ENCODE measurements around the gene SBF2. TPM values are rescaled to one million over a fixed set of nuclear protein-coding genes. Genes with fewer than 3 reads are reported as not detected.

SBF2 gene
- total RNA-seq, 1 donor: 61.2 TPM

DNA sequence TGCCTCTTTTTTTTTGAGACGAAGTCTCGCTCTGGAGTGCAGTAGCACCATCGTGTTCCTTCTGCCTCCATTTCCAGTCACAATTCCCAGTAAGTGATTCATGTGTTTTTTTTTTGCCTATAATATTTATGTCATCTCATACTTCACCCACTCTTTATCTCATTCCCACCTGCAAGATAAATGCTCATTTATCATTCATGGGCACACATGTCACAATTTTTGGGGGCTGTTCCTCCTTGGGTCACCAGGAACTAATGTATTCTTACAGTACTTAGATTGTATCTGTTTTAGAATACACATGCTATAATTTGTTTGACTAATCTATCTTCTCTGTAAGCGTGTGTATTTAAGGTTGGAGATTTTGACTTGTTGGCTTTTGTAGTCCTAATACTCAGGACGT, 407.4 kb downstream of the SBF2 start:
- Histone ChIP-seq H2AFZ (ENCODE audit: low read length) (no peak overlapping the region), H3K27ac (ENCODE audit: low read depth, low read length) (no peak overlapping the region), H3K36me3 (ENCODE audit: insufficient read depth, low read length) (no peaks in the 10 kb centered on the region), H3K4me3 (ENCODE audit: insufficient read depth, low read length) (no peak overlapping the region), H3K4me2 (ENCODE audit: insufficient read depth, low read length) (no peak overlapping the region), H3K27me3 (ENCODE audit: insufficient read depth, low read length) (no peaks in the 10 kb centered on the region), H3K79me2 (ENCODE audit: insufficient read depth, low read length) (no peaks in the 10 kb centered on the region), H3K4me1 (ENCODE audit: insufficient read depth, low read length) (no peaks in the 10 kb centered on the region), H4K20me1 (ENCODE audit: insufficient read depth, low read length) (no peaks in the 10 kb centered on the region), H3K9me3 (ENCODE audit: low read depth, low read length) (no peaks in the 10 kb centered on the region)
- no peak for DNase-seq (ENCODE audit: insufficient read length, low spot score, missing footprints)
- TF ChIP-seq, protein P1, sequence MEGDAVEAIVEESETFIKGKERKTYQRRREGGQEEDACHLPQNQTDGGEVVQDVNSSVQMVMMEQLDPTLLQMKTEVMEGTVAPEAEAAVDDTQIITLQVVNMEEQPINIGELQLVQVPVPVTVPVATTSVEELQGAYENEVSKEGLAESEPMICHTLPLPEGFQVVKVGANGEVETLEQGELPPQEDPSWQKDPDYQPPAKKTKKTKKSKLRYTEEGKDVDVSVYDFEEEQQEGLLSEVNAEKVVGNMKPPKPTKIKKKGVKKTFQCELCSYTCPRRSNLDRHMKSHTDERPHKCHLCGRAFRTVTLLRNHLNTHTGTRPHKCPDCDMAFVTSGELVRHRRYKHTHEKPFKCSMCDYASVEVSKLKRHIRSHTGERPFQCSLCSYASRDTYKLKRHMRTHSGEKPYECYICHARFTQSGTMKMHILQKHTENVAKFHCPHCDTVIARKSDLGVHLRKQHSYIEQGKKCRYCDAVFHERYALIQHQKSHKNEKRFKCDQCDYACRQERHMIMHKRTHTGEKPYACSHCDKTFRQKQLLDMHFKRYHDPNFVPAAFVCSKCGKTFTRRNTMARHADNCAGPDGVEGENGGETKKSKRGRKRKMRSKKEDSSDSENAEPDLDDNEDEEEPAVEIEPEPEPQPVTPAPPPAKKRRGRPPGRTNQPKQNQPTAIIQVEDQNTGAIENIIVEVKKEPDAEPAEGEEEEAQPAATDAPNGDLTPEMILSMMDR (IDR thresholded peaks at IDR 0.05; ENCODE audit: extremely low read depth, low read depth, low read length): no peak

DNA sequence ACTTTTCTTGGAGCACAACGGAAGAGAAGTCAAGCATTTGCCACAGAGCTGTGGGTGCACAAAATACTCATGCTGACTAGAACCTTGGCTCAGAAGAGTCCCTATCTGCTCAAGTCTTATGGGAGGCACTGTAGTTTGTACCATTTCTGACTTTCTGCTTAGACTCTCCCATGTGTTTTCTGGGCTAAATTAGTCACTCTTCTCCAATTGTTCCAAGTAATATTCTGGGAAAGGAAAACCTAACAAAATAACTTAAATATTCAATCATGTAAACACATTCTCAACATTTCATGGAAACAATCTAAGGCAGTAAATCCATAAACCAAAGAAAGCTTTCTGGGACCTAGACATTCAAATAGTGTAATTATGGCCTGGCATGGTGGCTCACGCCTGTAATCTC, 409.4 kb downstream of the SBF2 start:
- H2AFZ ChIP-seq (ENCODE audit: low read length): no peak overlapping the region
- H3K4me2 ChIP-seq (ENCODE audit: insufficient read depth, low read length): no peak overlapping the region
- H3K36me3 ChIP-seq (ENCODE audit: insufficient read depth, low read length): no peaks in the 10 kb centered on the region
- no peaks in the 10 kb centered on the region for H3K79me2 ChIP-seq (ENCODE audit: insufficient read depth, low read length)
- H3K27ac ChIP-seq (ENCODE audit: low read depth, low read length): no peak overlapping the region
- H4K20me1 ChIP-seq (ENCODE audit: insufficient read depth, low read length): no peaks in the 10 kb centered on the region
- H3K9me3 ChIP-seq (ENCODE audit: low read depth, low read length): no peaks in the 10 kb centered on the region
- no peak for DNase-seq (ENCODE audit: insufficient read length, low spot score, missing footprints)
- no peaks in the 10 kb centered on the region for H3K4me1 ChIP-seq (ENCODE audit: insufficient read depth, low read length)
- H3K4me3 ChIP-seq (ENCODE audit: insufficient read depth, low read length): no peak overlapping the region
- TF ChIP-seq, protein P1 (IDR thresholded peaks at IDR 0.05; ENCODE audit: extremely low read depth, low read depth, low read length): no peak
- no peaks in the 10 kb centered on the region for H3K27me3 ChIP-seq (ENCODE audit: insufficient read depth, low read length)

DNA sequence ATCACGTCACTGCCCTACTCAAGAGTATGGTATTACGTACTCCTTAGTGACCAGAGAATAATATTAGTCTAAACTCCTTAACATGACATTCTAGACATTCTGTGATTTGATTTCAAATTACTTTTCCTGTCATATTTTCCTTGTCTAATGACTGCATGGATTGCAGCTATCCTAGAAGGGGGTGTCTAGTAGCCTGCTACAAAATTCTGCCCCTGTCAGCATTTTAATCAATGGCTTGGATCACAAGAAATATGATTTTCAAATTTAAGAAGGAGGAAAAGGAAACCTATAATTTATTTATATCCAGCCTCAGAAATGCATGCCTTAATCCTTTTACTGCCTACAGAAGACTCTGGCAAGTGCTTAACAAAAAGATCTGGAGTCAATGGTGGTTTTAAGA, 413.4 kb downstream of the SBF2 start:
- no peak overlapping the region for H3K4me2 ChIP-seq (ENCODE audit: insufficient read depth, low read length)
- no peaks in the 10 kb centered on the region for H3K4me1 ChIP-seq (ENCODE audit: insufficient read depth, low read length)
- no peaks in the 10 kb centered on the region for H3K27me3 ChIP-seq (ENCODE audit: insufficient read depth, low read length)
- H3K79me2 ChIP-seq (ENCODE audit: insufficient read depth, low read length): no peaks in the 10 kb centered on the region
- H4K20me1 ChIP-seq (ENCODE audit: insufficient read depth, low read length): no peaks in the 10 kb centered on the region
- no peak for DNase-seq (ENCODE audit: insufficient read length, low spot score, missing footprints)
- no peak overlapping the region for H3K4me3 ChIP-seq (ENCODE audit: insufficient read depth, low read length)
- H2AFZ ChIP-seq (ENCODE audit: low read length): no peak overlapping the region
- no peaks in the 10 kb centered on the region for H3K36me3 ChIP-seq (ENCODE audit: insufficient read depth, low read length)
- no peak overlapping the region for H3K27ac ChIP-seq (ENCODE audit: low read depth, low read length)
- TF ChIP-seq, protein P1 (IDR thresholded peaks at IDR 0.05; ENCODE audit: extremely low read depth, low read depth, low read length): no peak
- H3K9me3 ChIP-seq (ENCODE audit: low read depth, low read length): no peaks in the 10 kb centered on the region

DNA sequence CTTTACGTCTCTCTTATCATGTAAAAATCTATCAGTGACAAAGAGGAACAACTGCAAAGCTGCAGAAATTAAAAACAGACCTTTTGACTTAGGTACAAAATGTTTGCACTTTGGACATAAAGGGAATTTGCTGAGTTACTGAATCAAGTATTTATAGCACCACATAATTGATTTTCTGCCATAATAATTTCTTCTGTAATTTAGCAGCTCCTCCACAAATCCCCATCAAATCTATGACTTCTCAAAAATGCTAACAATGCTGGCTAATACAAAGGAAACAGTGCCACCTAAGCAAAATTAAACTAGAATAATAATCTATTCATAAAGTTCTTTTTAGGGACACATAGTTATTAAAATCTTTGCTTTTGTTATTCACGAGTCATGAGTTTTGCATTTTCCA, 415.1 kb downstream of the SBF2 start:
- Histone ChIP-seq H3K27ac (ENCODE audit: low read depth, low read length) (no peak overlapping the region), H3K27me3 (ENCODE audit: insufficient read depth, low read length) (no peaks in the 10 kb centered on the region), H2AFZ (ENCODE audit: low read length) (no peak overlapping the region), H3K4me1 (ENCODE audit: insufficient read depth, low read length) (no peaks in the 10 kb centered on the region), H3K9me3 (ENCODE audit: low read depth, low read length) (no peaks in the 10 kb centered on the region), H3K4me3 (ENCODE audit: insufficient read depth, low read length) (no peak overlapping the region), H3K4me2 (ENCODE audit: insufficient read depth, low read length) (no peak overlapping the region), H3K36me3 (ENCODE audit: insufficient read depth, low read length) (no peaks in the 10 kb centered on the region), H3K79me2 (ENCODE audit: insufficient read depth, low read length) (no peaks in the 10 kb centered on the region), H4K20me1 (ENCODE audit: insufficient read depth, low read length) (no peaks in the 10 kb centered on the region)
- no peak for DNase-seq (ENCODE audit: insufficient read length, low spot score, missing footprints)
- TF ChIP-seq, protein P1 (IDR thresholded peaks at IDR 0.05; ENCODE audit: extremely low read depth, low read depth, low read length): no peak

All from osteoblast (primary cell).